Measurements from ENCODE around the gene RFESD. TPM values are rescaled to one million over a fixed set of nuclear protein-coding genes. Genes with fewer than 3 reads are reported as not detected.
A peak's percentile ranks its signal among the peaks of the same experiment; 100 is the strongest.

Gene RFESD
- total and polyA plus RNA-seq, 2 of the 8 experiments (the other 6 are each of a cell fraction or from before 2014, with no cell fraction given): 1.7 to 2.0 TPM

- H2BK15ac ChIP-seq (ENCODE audit: low read length): no peak overlapping the region
- no peak overlapping the region for H2BK5ac ChIP-seq (ENCODE audit: low read depth, low read length)
- H3K23ac ChIP-seq (ENCODE audit: insufficient read length): no peak overlapping the region
- no peak overlapping the region for H3K56ac ChIP-seq (replicated peaks; ENCODE audit: insufficient read length, low read depth, low read length)
- ChIA-PET CTCF (ENCODE audit: partially characterized antibody) (interaction anchor here (1.3 kb wide), 1 partner anchor 159 kb away, joined by 3 read pairs; no protein-coding TSS in a partner anchor), POLR2A (ENCODE audit: partially characterized antibody) (no interaction called here)
- H2BK120ac ChIP-seq (replicated peaks; ENCODE audit: low read depth, low read length): no peak overlapping the region
- H2AK5ac ChIP-seq (ENCODE audit: low read depth, low read length): no peak overlapping the region
- no peaks in the 10 kb centered on the region for H3K27me3 ChIP-seq (replicated peaks in 1 of 4; ENCODE audit: control insufficient read depth in 3 of 4, extremely low read depth in 1 of 4, insufficient read depth in 3 of 4, low read length in 3 of 4)
- no peak overlapping the region for H3K18ac ChIP-seq (ENCODE audit: extremely low read depth, low read length)
- H4K5ac ChIP-seq (ENCODE audit: insufficient read length, low read depth, low read length): no peak overlapping the region
- FAIRE-seq (no peak), DNase-seq (ENCODE audit: low read depth in 1 of 2, low spot score in 2 of 2) (no peak)
- H3K79me1 ChIP-seq (ENCODE audit: low read depth, low read length): no peaks in the 10 kb centered on the region
- no peaks in the 10 kb centered on the region for H4K20me1 ChIP-seq (replicated peaks in 1 of 2; ENCODE audit: control insufficient read depth in 1 of 2, insufficient read depth in 2 of 2, low read length in 2 of 2)
- no peak overlapping the region for H2AFZ ChIP-seq (ENCODE audit: low read length)
- H4K8ac ChIP-seq (ENCODE audit: extremely low read depth, insufficient read depth, low read length): no peak overlapping the region
- no peak overlapping the region for H3K14ac ChIP-seq (ENCODE audit: insufficient read length)
- H2BK20ac ChIP-seq (ENCODE audit: low read length): no peak overlapping the region
- no peak overlapping the region for H2BK12ac ChIP-seq (ENCODE audit: low read depth, low read length)
- TF ChIP-seq FOSL1 (IDR thresholded peaks at IDR 0.05; ENCODE audit: insufficient read depth, low read depth, low read length) (no peak), KDM1A (IDR thresholded peaks at IDR 0.05; ENCODE audit: borderline replicate concordance, low read length) (0 out of 2 replicates have a peak, but pooled peaks have one; percentile 29)
- no peaks in the 10 kb centered on the region for H3K23me2 ChIP-seq (ENCODE audit: low read depth, low read length)
- 82% methylated on average over 1 of the region's 1 CpG; no CpG with 5 or more reads in 1 of the 2 experiments for WGBS, 2 experiments (ENCODE audit: extremely low coverage in 1 of 2, insufficient coverage in 1 of 2, insufficient read length in 1 of 2, insufficient replicate concordance in 2 of 2, low coverage in 1 of 2, low lambda C conversion rate in 2 of 2, missing lambda C conversion rate in 1 of 2)
- H3K79me2 ChIP-seq (ENCODE audit: control insufficient read depth in 1 of 2, insufficient read depth in 2 of 2, low read length in 2 of 2): no peaks in the 10 kb centered on the region
- H3K4me1 ChIP-seq (replicated peaks in 1 of 4; ENCODE audit: control insufficient read depth in 3 of 4, insufficient read depth in 4 of 4, low read length in 3 of 4): no peaks in the 10 kb centered on the region
- no peak overlapping the region for H3K27ac ChIP-seq (ENCODE audit: low read depth, low read length)
- H3K4me2 ChIP-seq (ENCODE audit: insufficient read depth in 1 of 2, low read depth in 2 of 2, low read length in 2 of 2): no peak overlapping the region
- H3K9me3 ChIP-seq (ENCODE audit: insufficient read depth in 2 of 2, low read depth in 1 of 2, low read length in 1 of 2): no peaks in the 10 kb centered on the region; a peak in 1 of 4 replicates
- no peak overlapping the region for H3K9ac ChIP-seq (replicated peaks in 1 of 4; ENCODE audit: extremely low read depth in 1 of 4, low read depth in 3 of 4, low read length in 3 of 4)
- no peaks in the 10 kb centered on the region for H3K36me3 ChIP-seq (ENCODE audit: control insufficient read depth in 2 of 4, insufficient read depth in 4 of 4, low read length in 3 of 4)
- no peak overlapping the region for H3K4ac ChIP-seq (replicated peaks; ENCODE audit: insufficient read length, low read depth, low read length)
- H3K4me3 ChIP-seq (ENCODE audit: extremely low read depth in 1 of 4, insufficient read depth in 2 of 4, low read depth in 3 of 4, low read length in 4 of 4): no peak overlapping the region
- no peak overlapping the region for H4K91ac ChIP-seq (replicated peaks; ENCODE audit: insufficient read length, low read length)
Measured at GRCh38 chr5:95689680-95690079, 43.1 kb downstream of the RFESD start.

Measured in H1 (cell line).